ENCODE measurements around the gene TSPO. TPM values are rescaled to one million over a fixed set of nuclear protein-coding genes. Genes with fewer than 3 reads are reported as not detected.

Gene TSPO
- total RNA-seq, 1 donor from 2014 or later: 38.9 TPM

GRCh38 chr22:43187171-43188099 is 36.1 kb downstream of the TSPO start:
- DNase-seq (ENCODE audit: low spot score): peak; percentile 98

GRCh38 chr22:43188829-43189545 is 37.6 kb downstream of the TSPO start:
- H3K27me3 Mint-ChIP-seq (ENCODE audit: unreplicated experiment): peaks cover 4% of the 10 kb centered on the region
- DNase-seq (ENCODE audit: low spot score): no peak
- no peaks in the 10 kb centered on the region for H3K9me3 Mint-ChIP-seq (ENCODE audit: unreplicated experiment)
- TF ChIP-seq, protein P1, sequence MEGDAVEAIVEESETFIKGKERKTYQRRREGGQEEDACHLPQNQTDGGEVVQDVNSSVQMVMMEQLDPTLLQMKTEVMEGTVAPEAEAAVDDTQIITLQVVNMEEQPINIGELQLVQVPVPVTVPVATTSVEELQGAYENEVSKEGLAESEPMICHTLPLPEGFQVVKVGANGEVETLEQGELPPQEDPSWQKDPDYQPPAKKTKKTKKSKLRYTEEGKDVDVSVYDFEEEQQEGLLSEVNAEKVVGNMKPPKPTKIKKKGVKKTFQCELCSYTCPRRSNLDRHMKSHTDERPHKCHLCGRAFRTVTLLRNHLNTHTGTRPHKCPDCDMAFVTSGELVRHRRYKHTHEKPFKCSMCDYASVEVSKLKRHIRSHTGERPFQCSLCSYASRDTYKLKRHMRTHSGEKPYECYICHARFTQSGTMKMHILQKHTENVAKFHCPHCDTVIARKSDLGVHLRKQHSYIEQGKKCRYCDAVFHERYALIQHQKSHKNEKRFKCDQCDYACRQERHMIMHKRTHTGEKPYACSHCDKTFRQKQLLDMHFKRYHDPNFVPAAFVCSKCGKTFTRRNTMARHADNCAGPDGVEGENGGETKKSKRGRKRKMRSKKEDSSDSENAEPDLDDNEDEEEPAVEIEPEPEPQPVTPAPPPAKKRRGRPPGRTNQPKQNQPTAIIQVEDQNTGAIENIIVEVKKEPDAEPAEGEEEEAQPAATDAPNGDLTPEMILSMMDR (IDR thresholded peaks at IDR 0.05; ENCODE audit: unreplicated experiment): no peak
- H3K27ac Mint-ChIP-seq (ENCODE audit: unreplicated experiment): no peak overlapping the region
- H3K4me1 Mint-ChIP-seq (ENCODE audit: unreplicated experiment): peaks cover 8% of the 10 kb centered on the region
- no peak overlapping the region for H3K4me3 Mint-ChIP-seq (ENCODE audit: unreplicated experiment)
- H3K36me3 Mint-ChIP-seq (ENCODE audit: low read depth, unreplicated experiment): no peaks in the 10 kb centered on the region

More at GRCh38 chr22:43187171-43188099, 36.1 kb downstream of the TSPO start:
- TF ChIP-seq, protein P1 (IDR thresholded peaks at IDR 0.05; ENCODE audit: unreplicated experiment): peak; percentile 70
- no peaks in the 10 kb centered on the region for H3K36me3 Mint-ChIP-seq (ENCODE audit: low read depth, unreplicated experiment)
- H3K27ac Mint-ChIP-seq (ENCODE audit: unreplicated experiment): peak overlapping the region; percentile 82
- H3K9me3 Mint-ChIP-seq (ENCODE audit: unreplicated experiment): no peaks in the 10 kb centered on the region
- peaks cover 11% of the 10 kb centered on the region for H3K4me1 Mint-ChIP-seq (ENCODE audit: unreplicated experiment)
- peak overlapping the region; percentile 81 for H3K4me3 Mint-ChIP-seq (ENCODE audit: unreplicated experiment)
- H3K27me3 Mint-ChIP-seq (ENCODE audit: unreplicated experiment): peaks cover 4% of the 10 kb centered on the region

- no peak for DNase-seq (ENCODE audit: low spot score)
- H3K27me3 Mint-ChIP-seq (ENCODE audit: unreplicated experiment): peaks cover 4% of the 10 kb centered on the region
- H3K27ac Mint-ChIP-seq (ENCODE audit: unreplicated experiment): no peak overlapping the region
- peaks cover 4% of the 10 kb centered on the region for H3K4me1 Mint-ChIP-seq (ENCODE audit: unreplicated experiment)
- no peak overlapping the region for H3K4me3 Mint-ChIP-seq (ENCODE audit: unreplicated experiment)
- H3K9me3 Mint-ChIP-seq (ENCODE audit: unreplicated experiment): no peaks in the 10 kb centered on the region
- TF ChIP-seq, protein P1 (IDR thresholded peaks at IDR 0.05; ENCODE audit: unreplicated experiment): no peak
- no peaks in the 10 kb centered on the region for H3K36me3 Mint-ChIP-seq (ENCODE audit: low read depth, unreplicated experiment)
These were observed 40.5 kb downstream of the TSPO start for GRCh38 chr22:43191831-43192230.

DNA sequence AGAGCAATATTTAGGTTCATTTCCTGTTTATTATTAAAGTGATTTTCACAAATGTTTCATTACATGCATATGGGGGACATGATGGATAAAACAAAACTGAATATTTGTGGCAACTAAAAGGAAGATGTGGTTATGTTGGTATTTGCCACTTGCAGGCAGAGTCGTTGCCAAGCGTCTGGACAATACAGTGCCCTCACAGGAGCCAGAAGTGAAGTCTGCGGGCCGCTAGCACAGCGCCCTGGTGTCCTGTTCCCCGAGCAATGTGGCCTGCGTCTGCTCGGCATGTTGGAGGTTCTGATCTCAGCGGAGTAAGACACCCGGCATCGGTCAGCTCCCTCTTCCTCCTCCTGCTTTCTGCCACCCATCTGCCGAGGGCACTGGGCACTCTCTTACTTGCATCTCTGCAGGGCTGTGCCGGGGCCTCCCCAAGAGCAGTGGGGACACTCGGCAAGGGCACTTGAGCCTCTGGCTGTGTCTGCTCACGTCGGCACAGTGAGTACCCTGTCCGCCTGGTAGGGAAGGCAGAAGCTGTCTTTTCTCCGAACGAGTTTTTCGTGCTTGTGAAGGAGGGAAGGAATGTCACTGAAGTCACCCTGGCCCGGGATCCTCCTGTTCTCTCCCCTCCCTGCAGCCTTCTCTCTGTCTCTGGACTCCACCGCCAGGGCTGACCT is 46.0 kb downstream of the TSPO start:
- TF ChIP-seq, protein P1 (IDR thresholded peaks at IDR 0.05; ENCODE audit: unreplicated experiment): no peak
- H3K4me1 Mint-ChIP-seq (ENCODE audit: unreplicated experiment): no peaks in the 10 kb centered on the region
- no peak for DNase-seq (ENCODE audit: low spot score)
- peaks cover 4% of the 10 kb centered on the region for H3K36me3 Mint-ChIP-seq (ENCODE audit: low read depth, unreplicated experiment)
- H3K27me3 Mint-ChIP-seq (ENCODE audit: unreplicated experiment): peaks cover 2% of the 10 kb centered on the region
- H3K9me3 Mint-ChIP-seq (ENCODE audit: unreplicated experiment): no peaks in the 10 kb centered on the region
- H3K4me3 Mint-ChIP-seq (ENCODE audit: unreplicated experiment): no peak overlapping the region
- no peak overlapping the region for H3K27ac Mint-ChIP-seq (ENCODE audit: unreplicated experiment)

Measured in endothelial cell (in vitro differentiated cells).